Mucosa of rectum (tissue), 2 donors: Measurements from ENCODE around the gene GRK5.

Experiments used
- H3K27ac ChIP-seq, 2 donors: one replicate each; pipeline ENCODE4 v1.7.0; 2013; ENCODE audit warnings: inconsistent platforms in 2 of 2, low read depth in 2 of 2, low read length in 2 of 2
- H3K27me3 ChIP-seq, 2 donors: one replicate each; pipeline ENCODE4 v1.7.0; 2013; ENCODE audit warnings: low read length in 2 of 2; ENCODE audit not compliant: control insufficient read depth in 2 of 2, insufficient read depth in 2 of 2
- H3K36me3 ChIP-seq, 2 donors: one replicate each; pipeline ENCODE4 v1.7.0; 2013; ENCODE audit warnings: low read length in 2 of 2; ENCODE audit not compliant: control insufficient read depth in 2 of 2, insufficient read depth in 2 of 2
- H3K4me1 ChIP-seq, 2 donors: one replicate each; pipeline ENCODE4 v1.7.0; 2013; ENCODE audit warnings: low read length in 2 of 2, mild to moderate bottlenecking in 1 of 2; ENCODE audit not compliant: control insufficient read depth in 2 of 2, insufficient read depth in 2 of 2
- H3K4me3 ChIP-seq, 2 donors: one replicate each; pipeline ENCODE4 v1.7.0; 2013; ENCODE audit warnings: low read length in 2 of 2
- H3K9ac ChIP-seq, 2 donors: one replicate each; pipeline ENCODE4 v1.7.0; 2013; ENCODE audit warnings: low read length in 2 of 2, low read depth in 1 of 2, mild to moderate bottlenecking in 1 of 2
- H3K9me3 ChIP-seq, 2 donors: one replicate each; pipeline ENCODE4 v1.7.0; 2013; ENCODE audit warnings: low read length in 2 of 2; ENCODE audit not compliant: control insufficient read depth in 2 of 2
- donor health status: healthy.
- donor health status: Normal muscosa, but diverticular disease.

GRK5 gene

GRCh38 chr10:119406601-119407253 lies 199.4 kb downstream of the GRK5 start:
- Histone ChIP-seq H3K9ac (no peak overlapping the region), H3K4me3 (no peak overlapping the region), H3K9me3 (no peaks in the 10 kb centered on the region), H3K4me1 (peaks cover 10 to 11% of the 10 kb centered on the region in 2 donors), H3K27ac (peak overlapping the region; percentile 25 to 59), H3K27me3 (no peaks in the 10 kb centered on the region), H3K36me3 (no peaks in the 10 kb centered on the region)

GRCh38 chr10:119407254-119407777 lies 199.9 kb downstream of the GRK5 start:
- Histone ChIP-seq H3K9ac (peak overlapping the region in 1 of 2 donors; percentile 26), H3K4me3 (no peak overlapping the region), H3K9me3 (no peaks in the 10 kb centered on the region), H3K27me3 (no peaks in the 10 kb centered on the region), H3K4me1 (peaks cover 5 to 11% of the 10 kb centered on the region in 2 donors), H3K27ac (peak overlapping the region; percentile 9 to 59), H3K36me3 (no peaks in the 10 kb centered on the region)

- H3K4me1 ChIP-seq = peaks cover 5 to 15% of the 10 kb centered on the region in 2 donors
- H3K36me3 ChIP-seq = no peaks in the 10 kb centered on the region
- no peak overlapping the region for H3K27ac ChIP-seq
These were observed 200.7 kb downstream of the GRK5 start for GRCh38 chr10:119408072-119408471.

GRCh38 chr10:119408969-119409371 lies 201.6 kb downstream of the GRK5 start:
- H3K27me3 ChIP-seq = no peaks in the 10 kb centered on the region
- no peak overlapping the region for H3K9ac ChIP-seq
- H3K4me1 ChIP-seq = peaks cover 5 to 19% of the 10 kb centered on the region in 2 donors
- H3K9me3 ChIP-seq = no peaks in the 10 kb centered on the region
- no peaks in the 10 kb centered on the region for H3K36me3 ChIP-seq
- H3K4me3 ChIP-seq = no peak overlapping the region
- peak overlapping the region; percentile 24 to 77 for H3K27ac ChIP-seq

More at GRCh38 chr10:119408072-119408471, 200.7 kb downstream of the GRK5 start:
- Histone ChIP-seq H3K9me3 (no peaks in the 10 kb centered on the region), H3K4me3 (no peak overlapping the region), H3K27me3 (no peaks in the 10 kb centered on the region), H3K9ac (no peak overlapping the region)

- Histone ChIP-seq H3K9ac (no peak overlapping the region), H3K27ac (peak overlapping the region; percentile 24 to 77), H3K4me1 (peaks cover 5 to 19% of the 10 kb centered on the region in 2 donors), H3K4me3 (no peak overlapping the region), H3K9me3 (no peaks in the 10 kb centered on the region), H3K36me3 (no peaks in the 10 kb centered on the region), H3K27me3 (no peaks in the 10 kb centered on the region)
These were observed 202.0 kb downstream of the GRK5 start for GRCh38 chr10:119409385-119409784.

- Histone ChIP-seq H3K36me3 (no peaks in the 10 kb centered on the region), H3K4me1 (peaks cover 5 to 17% of the 10 kb centered on the region in 2 donors), H3K27ac (peak overlapping the region; percentile 35 to 77), H3K9ac (no peak overlapping the region), H3K27me3 (no peaks in the 10 kb centered on the region), H3K9me3 (no peaks in the 10 kb centered on the region), H3K4me3 (no peak overlapping the region)
These were observed 202.5 kb downstream of the GRK5 start for GRCh38 chr10:119409906-119410305.

- Histone ChIP-seq H3K27ac (peak overlapping the region; percentile 35 to 77), H3K4me1 (peaks cover 4 to 14% of the 10 kb centered on the region in 2 donors)
These were observed 203.2 kb downstream of the GRK5 start for GRCh38 chr10:119410361-119411116.

GRCh38 chr10:119412244-119413092 lies 205.1 kb downstream of the GRK5 start:
- Histone ChIP-seq H3K9ac (no peak overlapping the region), H3K4me1 (peaks cover 2 to 14% of the 10 kb centered on the region in 2 donors), H3K4me3 (no peak overlapping the region), H3K9me3 (no peaks in the 10 kb centered on the region), H3K27ac (peak overlapping the region; percentile 54 to 83), H3K27me3 (no peaks in the 10 kb centered on the region), H3K36me3 (no peaks in the 10 kb centered on the region)

More at GRCh38 chr10:119410361-119411116, 203.2 kb downstream of the GRK5 start:
- peak overlapping the region in 1 of 2 donors; percentile 32 for H3K9ac ChIP-seq
- no peaks in the 10 kb centered on the region for H3K36me3 ChIP-seq
- H3K27me3 ChIP-seq = no peaks in the 10 kb centered on the region
- H3K9me3 ChIP-seq = no peaks in the 10 kb centered on the region
- H3K4me3 ChIP-seq = no peak overlapping the region

GRCh38 chr10:119413093-119413453 lies 205.7 kb downstream of the GRK5 start:
- Histone ChIP-seq H3K36me3 (no peaks in the 10 kb centered on the region), H3K27me3 (no peaks in the 10 kb centered on the region), H3K9ac (no peak overlapping the region), H3K9me3 (no peaks in the 10 kb centered on the region), H3K4me1 (peaks cover 2 to 14% of the 10 kb centered on the region in 2 donors), H3K4me3 (no peak overlapping the region), H3K27ac (peak overlapping the region; percentile 54 to 83)
